Activated CD4-positive, CD25-positive, alpha-beta regulatory T cell (primary cell): Measurements from ENCODE around the gene RPRD2.
"Not testable (repeated sequence)": the region's sequence is repeated elsewhere in the genome, so short reads cannot be mapped to it uniquely, and the experiment has no call there.

Experiments used
- DNase-seq, 4 experiments: peaks; one replicate each; lab custom pipeline; 2025; lab: John Stamatoyannopoulos, UW

The RPRD2 gene

GRCh38 chr1:150389650-150390049, 25.7 kb downstream of the RPRD2 start:
- no peak for DNase-seq

- no peak for DNase-seq
Measured at GRCh38 chr1:150392627-150393026, 28.7 kb downstream of the RPRD2 start.

- DNase-seq = not testable (repeated sequence)
Measured at GRCh38 chr1:150395115-150395514, 31.2 kb downstream of the RPRD2 start.

GRCh38 chr1:150397392-150398032, 33.6 kb downstream of the RPRD2 start:
- DNase-seq = no peak

- DNase-seq = no peak
Measured at GRCh38 chr1:150404465-150404864, 40.5 kb downstream of the RPRD2 start.

GRCh38 chr1:150405660-150406059, 41.7 kb downstream of the RPRD2 start:
- DNase-seq = no peak

- DNase-seq = no peak
Measured at GRCh38 chr1:150406483-150406882, 42.5 kb downstream of the RPRD2 start.

GRCh38 chr1:150407330-150407729, 43.4 kb downstream of the RPRD2 start:
- no peak for DNase-seq

GRCh38 chr1:150408800-150409199, 44.9 kb downstream of the RPRD2 start:
- no peak for DNase-seq

- no peak for DNase-seq
Measured at GRCh38 chr1:150409504-150410362, 45.8 kb downstream of the RPRD2 start.

- no peak for DNase-seq
Measured at GRCh38 chr1:150410582-150411101, 46.7 kb downstream of the RPRD2 start.

- no peak for DNase-seq
Measured at GRCh38 chr1:150414592-150414991, 50.6 kb downstream of the RPRD2 start.

- DNase-seq = no peak
Measured at GRCh38 chr1:150415800-150416199, 51.9 kb downstream of the RPRD2 start.

GRCh38 chr1:150420560-150421265, 56.8 kb downstream of the RPRD2 start:
- DNase-seq = no peak

- no peak for DNase-seq
Measured at GRCh38 chr1:150422541-150422940, 58.6 kb downstream of the RPRD2 start.

- DNase-seq = no peak
Measured at GRCh38 chr1:150429805-150430204, 65.9 kb downstream of the RPRD2 start.

GRCh38 chr1:150441121-150441520, 77.2 kb downstream of the RPRD2 start:
- no peak for DNase-seq

- DNase-seq = no peak
Measured at GRCh38 chr1:150444232-150444631, 80.3 kb downstream of the RPRD2 start.

GRCh38 chr1:150456146-150456647, 92.2 kb downstream of the RPRD2 start:
- DNase-seq = no peak

GRCh38 chr1:150464422-150464826, 100.5 kb downstream of the RPRD2 start:
- peak; percentile 36 to 64 (median 44) for DNase-seq

GRCh38 chr1:150466964-150467363, 103.0 kb downstream of the RPRD2 start:
- no peak for DNase-seq

- no peak for DNase-seq
Measured at GRCh38 chr1:150469291-150469690, 105.3 kb downstream of the RPRD2 start.
